ENCODE data around the gene ICE2. TPM values are rescaled to one million over a fixed set of nuclear protein-coding genes. Genes with fewer than 3 reads are reported as not detected.

The ICE2 gene
- total and polyA plus RNA-seq, 2 of the 8 experiments (the other 6 are each of a cell fraction or from before 2014, with no cell fraction given): 40.0 to 87.3 TPM

- TF ChIP-seq, protein P1, sequence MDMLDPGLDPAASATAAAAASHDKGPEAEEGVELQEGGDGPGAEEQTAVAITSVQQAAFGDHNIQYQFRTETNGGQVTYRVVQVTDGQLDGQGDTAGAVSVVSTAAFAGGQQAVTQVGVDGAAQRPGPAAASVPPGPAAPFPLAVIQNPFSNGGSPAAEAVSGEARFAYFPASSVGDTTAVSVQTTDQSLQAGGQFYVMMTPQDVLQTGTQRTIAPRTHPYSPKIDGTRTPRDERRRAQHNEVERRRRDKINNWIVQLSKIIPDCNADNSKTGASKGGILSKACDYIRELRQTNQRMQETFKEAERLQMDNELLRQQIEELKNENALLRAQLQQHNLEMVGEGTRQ (IDR thresholded peaks at IDR 0.05; ENCODE audit: low read length): no peak
- TF ChIP-seq POU5F1 (IDR thresholded peaks at IDR 0.05; ENCODE audit: low read depth, low read length): no peak
- TF ChIP-seq PHF8 (conservative IDR thresholded peaks at IDR 0.05; ENCODE audit: low read depth, low read length): no peak
- TF ChIP-seq EZH2 (IDR thresholded peaks at IDR 0.05; ENCODE audit: low read depth, low read length, severe bottlenecking): no peak
- TF ChIP-seq RBBP5 (IDR thresholded peaks at IDR 0.05; ENCODE audit: borderline replicate concordance, low read depth, low read length): no peak
- no peak for TF ChIP-seq HDAC2 (IDR thresholded peaks at IDR 0.05; ENCODE audit: borderline replicate concordance in 1 of 2, low read depth in 2 of 2, low read length in 2 of 2)
- TF ChIP-seq ASH2L (IDR thresholded peaks at IDR 0.05; ENCODE audit: low read length): no peak
- TF ChIP-seq BACH1 (IDR thresholded peaks at IDR 0.05; ENCODE audit: low read length): no peak
Observed at GRCh38 chr15:60370105-60370868, 108.7 kb downstream of the ICE2 start (continued).

Data from H1 (cell line).